SK-N-SH treated with all-trans-retinoic acid at 6 μM for 48 hours (cell line): ENCODE data around the gene PRR35.

Experiments
- ATAC-seq: fragments of 200-7000 bp; cut with Tn5 transposase; 3 replicates; pipeline ENCODE4 v1.9.1; 2020; ENCODE audit warnings: mild to moderate bottlenecking, moderate library complexity
- ARNTL ChIP-seq: fragments of 450-650 bp; formaldehyde crosslinking; IDR thresholded peaks from 2 replicates; pipeline ENCODE4 v1.5.0; 2020; ENCODE audit warnings: low read depth, mild to moderate bottlenecking, moderate library complexity, borderline replicate concordance
- CSDC2 ChIP-seq: fragments of 250-450 bp; sonication (Bioruptor Pico); IDR thresholded peaks from 2 replicates; pipeline ENCODE4 v1.5.0; 2020; ENCODE audit warnings: mild to moderate bottlenecking, moderate library complexity
- GLIS3 ChIP-seq: fragments of 250-450 bp; sonication (Bioruptor Pico); IDR thresholded peaks from 2 replicates; pipeline ENCODE4 v1.5.0; 2020; ENCODE audit warnings: mild to moderate bottlenecking, moderate library complexity
- ISL1 ChIP-seq: fragments of 250-450 bp; sonication (Bioruptor Pico); IDR thresholded peaks from 2 replicates; pipeline ENCODE4 v2.1.2; 2022; ENCODE audit warnings: mild to moderate bottlenecking, moderate library complexity
- PATZ1 ChIP-seq: fragments of 250-450 bp; sonication (Bioruptor Pico); IDR thresholded peaks from 2 replicates; pipeline ENCODE4 v1.8.0; 2020; ENCODE audit warnings: mild to moderate bottlenecking, moderate library complexity, borderline replicate concordance
- RARB ChIP-seq: fragments of 250-450 bp; sonication (Bioruptor Pico); IDR thresholded peaks from 2 replicates; pipeline ENCODE4 v1.8.0; 2021; ENCODE audit warnings: mild to moderate bottlenecking, moderate library complexity
- SNAI2 ChIP-seq: fragments of 250-450 bp; sonication (Bioruptor Pico); IDR thresholded peaks from 2 replicates; pipeline ENCODE4 v1.5.0; 2020; ENCODE audit warnings: mild to moderate bottlenecking, moderate library complexity
- TCF4 ChIP-seq: fragments of 250-450 bp; sonication (Bioruptor Pico); IDR thresholded peaks from 2 replicates; pipeline ENCODE4 v1.8.0; 2021; ENCODE audit warnings: mild to moderate bottlenecking, moderate library complexity, borderline replicate concordance
- TSHZ2 ChIP-seq: fragments of 250-450 bp; sonication (Bioruptor Pico); IDR thresholded peaks from 2 replicates; pipeline ENCODE4 v1.5.0; 2020; ENCODE audit warnings: mild to moderate bottlenecking, moderate library complexity
- ZFP30 ChIP-seq: fragments of 450-650 bp; formaldehyde crosslinking; IDR thresholded peaks from 2 replicates; pipeline ENCODE4 v1.5.0; 2022; ENCODE audit warnings: mild to moderate bottlenecking, moderate library complexity
- ZNF565 ChIP-seq: fragments of 450-650 bp; formaldehyde crosslinking; conservative IDR thresholded peaks from 2 replicates; pipeline ENCODE4 v1.5.0; 2020; ENCODE audit warnings: low read depth, mild to moderate bottlenecking, moderate library complexity
- ZNF70 ChIP-seq: fragments of 450-650 bp; formaldehyde crosslinking; IDR thresholded peaks from 2 replicates; pipeline ENCODE4 v1.5.0; 2020; ENCODE audit warnings: mild to moderate bottlenecking, moderate library complexity
- ZNF8 ChIP-seq: fragments of 450-650 bp; formaldehyde crosslinking; IDR thresholded peaks from 2 replicates; pipeline ENCODE4 v1.5.0; 2020; ENCODE audit warnings: mild to moderate bottlenecking, moderate library complexity
- TF ChIP-seq, protein P1 (sequence below): fragments of 250-450 bp; sonication (Bioruptor Pico); IDR thresholded peaks from 2 replicates; pipeline ENCODE4 v1.5.1; 2020; ENCODE audit warnings: low read depth, mild to moderate bottlenecking, moderate library complexity
- TF ChIP-seq, protein P2 (sequence below): fragments of 250-450 bp; sonication (Bioruptor Pico); IDR thresholded peaks from 2 replicates; pipeline ENCODE4 v1.5.1; 2021; ENCODE audit warnings: mild to moderate bottlenecking, moderate library complexity

The PRR35 gene

GRCh38 chr16:586645-587590 is 26.7 kb downstream of the PRR35 start:
- no peak for ATAC-seq

DNA sequence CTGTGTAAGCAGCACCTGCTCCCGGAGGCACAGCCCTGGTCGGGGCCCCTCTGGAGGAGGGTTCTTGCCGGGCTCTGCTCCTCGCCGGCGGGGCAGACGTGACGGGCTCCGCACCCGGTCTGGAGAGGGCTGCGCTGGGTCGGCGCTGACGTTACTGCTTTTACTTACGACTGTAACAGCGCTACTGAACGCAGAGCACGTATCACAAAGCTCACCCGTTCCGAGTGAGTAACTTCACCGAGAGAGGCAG is 28.4 kb downstream of the PRR35 start:
- TF ChIP-seq ISL1 (CRISPR knock-in tag): no peak
- TF ChIP-seq, all 23 proteins: peak for 0
- peak; percentile 11 for ATAC-seq

More at GRCh38 chr16:586645-587590, 26.7 kb downstream of the PRR35 start:
- no peak for TF ChIP-seq TCF4
- TF ChIP-seq ZNF8 (CRISPR knock-in tag): no peak
- TF ChIP-seq, protein P1, sequence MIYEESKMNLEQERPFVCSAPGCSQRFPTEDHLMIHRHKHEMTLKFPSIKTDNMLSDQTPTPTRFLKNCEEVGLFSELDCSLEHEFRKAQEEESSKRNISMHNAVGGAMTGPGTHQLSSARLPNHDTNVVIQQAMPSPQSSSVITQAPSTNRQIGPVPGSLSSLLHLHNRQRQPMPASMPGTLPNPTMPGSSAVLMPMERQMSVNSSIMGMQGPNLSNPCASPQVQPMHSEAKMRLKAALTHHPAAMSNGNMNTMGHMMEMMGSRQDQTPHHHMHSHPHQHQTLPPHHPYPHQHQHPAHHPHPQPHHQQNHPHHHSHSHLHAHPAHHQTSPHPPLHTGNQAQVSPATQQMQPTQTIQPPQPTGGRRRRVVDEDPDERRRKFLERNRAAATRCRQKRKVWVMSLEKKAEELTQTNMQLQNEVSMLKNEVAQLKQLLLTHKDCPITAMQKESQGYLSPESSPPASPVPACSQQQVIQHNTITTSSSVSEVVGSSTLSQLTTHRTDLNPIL (CRISPR knock-in tag): no peak
- TF ChIP-seq PATZ1 (CRISPR knock-in tag): no peak
- no peak for TF ChIP-seq ARNTL
- 0 out of 2 replicates have a peak, but pooled peaks have one; percentile 43 for TF ChIP-seq GLIS3 (CRISPR knock-in tag)

DNA sequence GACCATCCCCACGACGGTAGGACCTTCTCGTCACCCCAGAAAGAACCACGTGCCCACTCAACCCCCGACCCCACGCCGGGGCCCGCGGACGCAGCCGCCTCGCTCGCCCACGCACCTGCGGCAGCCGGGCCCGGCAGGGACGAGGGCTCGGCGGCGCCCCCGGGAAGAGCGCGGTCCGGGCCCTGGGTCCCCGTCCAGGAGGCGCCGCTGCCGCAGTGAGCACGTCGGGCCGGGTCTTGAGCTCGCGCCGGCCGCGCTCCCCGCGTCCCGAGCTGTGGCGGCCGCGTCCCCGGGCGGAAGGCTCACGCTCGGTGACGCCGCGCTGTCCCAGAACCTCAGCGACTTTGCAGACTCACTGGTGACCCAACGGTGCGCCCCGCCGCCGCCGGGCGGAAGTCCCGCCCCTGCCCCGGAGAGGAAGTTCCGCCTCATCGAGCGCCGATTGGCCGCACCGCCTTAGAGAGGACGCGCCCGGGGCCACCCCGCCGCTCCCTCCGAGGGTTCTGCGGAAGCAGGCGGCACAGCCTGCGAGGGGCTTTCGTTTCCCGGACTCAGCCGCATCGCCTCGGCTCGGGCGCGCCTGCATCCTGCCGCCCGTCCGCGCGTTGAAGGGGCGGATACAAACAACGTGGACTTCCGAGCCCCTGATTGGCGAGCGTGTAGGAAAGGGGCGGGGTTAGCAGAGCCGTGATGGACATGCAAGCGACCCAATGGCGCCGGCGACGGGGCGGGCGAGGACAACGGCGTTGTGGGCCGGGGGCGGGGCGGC is 28.9 kb downstream of the PRR35 start:
- peak; percentile 82 for ATAC-seq

GRCh38 chr16:589658-590187 is 29.5 kb downstream of the PRR35 start, which contains the start of gene RAB40C:
Gene RAB40C, plus strand, starts transcription at chr16:590066. Its CDS starts 226 bp downstream, at chr16:590292.
- peak; percentile 87 for ATAC-seq
- no peak for TF ChIP-seq ZFP30 (CRISPR knock-in tag)
- no peak for TF ChIP-seq TSHZ2
- no peak for TF ChIP-seq CSDC2

More for the DNA sequence above, 28.9 kb downstream of the PRR35 start:
- TF ChIP-seq RARB (CRISPR knock-in tag) (no peak), ZNF565 (no peak), CSDC2 (0 out of 2 replicates have a peak, but pooled peaks have one; percentile 9), SNAI2 (CRISPR knock-in tag) (no peak), ZNF70 (no peak), TCF4 (no peak)
- TF ChIP-seq, protein P1 (CRISPR knock-in tag): no peak
- TF ChIP-seq, protein P2, sequence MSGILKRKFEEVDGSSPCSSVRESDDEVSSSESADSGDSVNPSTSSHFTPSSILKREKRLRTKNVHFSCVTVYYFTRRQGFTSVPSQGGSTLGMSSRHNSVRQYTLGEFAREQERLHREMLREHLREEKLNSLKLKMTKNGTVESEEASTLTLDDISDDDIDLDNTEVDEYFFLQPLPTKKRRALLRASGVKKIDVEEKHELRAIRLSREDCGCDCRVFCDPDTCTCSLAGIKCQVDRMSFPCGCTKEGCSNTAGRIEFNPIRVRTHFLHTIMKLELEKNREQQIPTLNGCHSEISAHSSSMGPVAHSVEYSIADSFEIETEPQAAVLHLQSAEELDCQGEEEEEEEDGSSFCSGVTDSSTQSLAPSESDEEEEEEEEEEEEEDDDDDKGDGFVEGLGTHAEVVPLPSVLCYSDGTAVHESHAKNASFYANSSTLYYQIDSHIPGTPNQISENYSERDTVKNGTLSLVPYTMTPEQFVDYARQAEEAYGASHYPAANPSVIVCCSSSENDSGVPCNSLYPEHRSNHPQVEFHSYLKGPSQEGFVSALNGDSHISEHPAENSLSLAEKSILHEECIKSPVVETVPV (CRISPR knock-in tag): no peak
